Chondrocyte (in vitro differentiated cells): ENCODE data around the gene EVA1A. TPM values are rescaled to one million over a fixed set of nuclear protein-coding genes. Genes with fewer than 3 reads are reported as not detected.
"Not testable (repeated sequence)": the region's sequence is repeated elsewhere in the genome, so short reads cannot be mapped to it uniquely, and the experiment has no call there.

Experiments
- DNase-seq: peaks from one replicate; pipeline ENCODE4 v3.0.0; 2021; ENCODE audit warnings: mixed read lengths, low spot score
- H3K27ac Mint-ChIP-seq: one replicate; pipeline ENCODE4 v1.8.0; 2021; ENCODE audit warnings: mild to moderate bottlenecking, moderate library complexity, mixed read lengths; ENCODE audit not compliant: unreplicated experiment
- H3K27me3 Mint-ChIP-seq: 2 replicates; pipeline ENCODE4 v1.8.0; 2021; ENCODE audit warnings: low read depth, mixed read lengths
- H3K36me3 Mint-ChIP-seq: 2 replicates; pipeline ENCODE4 v1.8.0; 2021; ENCODE audit warnings: low read depth, mixed read lengths
- H3K4me1 Mint-ChIP-seq: 2 replicates; pipeline ENCODE4 v1.8.0; 2021; ENCODE audit warnings: low read depth, mild to moderate bottlenecking, mixed read lengths
- H3K4me3 Mint-ChIP-seq: one replicate; pipeline ENCODE4 v1.8.0; 2021; ENCODE audit warnings: mild to moderate bottlenecking, moderate library complexity, mixed read lengths; ENCODE audit not compliant: unreplicated experiment
- H3K9me3 Mint-ChIP-seq: 2 replicates; pipeline ENCODE4 v1.8.0; 2021; ENCODE audit warnings: low read depth, mixed read lengths
- CTCF ChIP-seq: fragments of 200-600 bp; sonication (generic); IDR thresholded peaks from 2 replicates; pipeline ENCODE4 v1.5.0; 2021; ENCODE audit warnings: antibody characterized with exemption, mild to moderate bottlenecking, moderate library complexity
- total RNA-seq: library from RNA; stranded (reverse); gene quantifications from 3 replicates; pipeline ENCODE4 v1.2.1, GENCODE V29; 2021

EVA1A gene
- total RNA-seq, 1 donor from 2014 or later: 19.8 TPM

GRCh38 chr2:75494137-75494769, 66.5 kb downstream of the EVA1A start:
- H3K27me3 Mint-ChIP-seq: no peaks in the 10 kb centered on the region
- no peak for TF ChIP-seq CTCF
- peaks cover 9% of the 10 kb centered on the region for H3K4me1 Mint-ChIP-seq
- no peak for DNase-seq
- no peak overlapping the region for H3K27ac Mint-ChIP-seq
- H3K9me3 Mint-ChIP-seq: no peaks in the 10 kb centered on the region
- H3K36me3 Mint-ChIP-seq: peaks cover 8% of the 10 kb centered on the region
- no peak overlapping the region for H3K4me3 Mint-ChIP-seq

- Mint-ChIP-seq H3K27ac (no peak overlapping the region), H3K36me3 (peaks cover 8% of the 10 kb centered on the region), H3K27me3 (no peaks in the 10 kb centered on the region), H3K4me1 (peaks cover 9% of the 10 kb centered on the region), H3K4me3 (no peak overlapping the region), H3K9me3 (no peaks in the 10 kb centered on the region)
- peak; percentile 83 for DNase-seq
- TF ChIP-seq CTCF: no peak
Measured at GRCh38 chr2:75493230-75493629, 67.5 kb downstream of the EVA1A start.

GRCh38 chr2:75491129-75491753, 69.5 kb downstream of the EVA1A start:
- H3K27me3 Mint-ChIP-seq: no peaks in the 10 kb centered on the region
- H3K4me3 Mint-ChIP-seq: no peak overlapping the region
- DNase-seq: no peak

GRCh38 chr2:75489721-75490120, 71.0 kb downstream of the EVA1A start:
- no peak overlapping the region for H3K27ac Mint-ChIP-seq
- no peak for DNase-seq
- H3K36me3 Mint-ChIP-seq: peaks cover 10% of the 10 kb centered on the region
- H3K4me3 Mint-ChIP-seq: no peak overlapping the region
- H3K9me3 Mint-ChIP-seq: peaks cover 7% of the 10 kb centered on the region
- H3K4me1 Mint-ChIP-seq: peaks cover 9% of the 10 kb centered on the region
- H3K27me3 Mint-ChIP-seq: no peaks in the 10 kb centered on the region
- no peak for TF ChIP-seq CTCF

More at GRCh38 chr2:75491129-75491753, 69.5 kb downstream of the EVA1A start:
- H3K36me3 Mint-ChIP-seq: peaks cover 10% of the 10 kb centered on the region
- H3K4me1 Mint-ChIP-seq: peaks cover 9% of the 10 kb centered on the region
- TF ChIP-seq CTCF: no peak
- no peak overlapping the region for H3K27ac Mint-ChIP-seq
- H3K9me3 Mint-ChIP-seq: peaks cover 7% of the 10 kb centered on the region

GRCh38 chr2:75488157-75488556, 72.6 kb downstream of the EVA1A start:
- H3K27me3 Mint-ChIP-seq: no peaks in the 10 kb centered on the region

GRCh38 chr2:75486735-75487134, 74.0 kb downstream of the EVA1A start:
- not testable (repeated sequence) for H3K9me3 Mint-ChIP-seq, H3K4me1 Mint-ChIP-seq, H3K4me3 Mint-ChIP-seq, H3K36me3 Mint-ChIP-seq, H3K27me3 Mint-ChIP-seq, DNase-seq, H3K27ac Mint-ChIP-seq

More at GRCh38 chr2:75488157-75488556, 72.6 kb downstream of the EVA1A start:
- Mint-ChIP-seq H3K4me1 (peaks cover 9% of the 10 kb centered on the region), H3K9me3 (peaks cover 7% of the 10 kb centered on the region), H3K36me3 (peaks cover 6% of the 10 kb centered on the region), H3K27ac (no peak overlapping the region), H3K4me3 (no peak overlapping the region)
- TF ChIP-seq CTCF: no peak
- no peak for DNase-seq
